SJCRH30 (cell line): ENCODE measurements around the gene TCF7. TPM values are rescaled to one million over a fixed set of nuclear protein-coding genes. Genes with fewer than 3 reads are reported as not detected.
"Not testable (repeated sequence)": the region's sequence is repeated elsewhere in the genome, so short reads cannot be mapped to it uniquely, and the experiment has no call there.

Experiments used
- DNase-seq, 2 experiments: peaks; one replicate each; pipeline ENCODE4 v3.0.0-alpha.2; 2015 to 2020
- H3K27ac ChIP-seq: fragments of 250-450 bp; sonication (Bioruptor Pico); 2 replicates; pipeline ENCODE4 v1.5.1; 2020; ENCODE audit warnings: mild to moderate bottlenecking, moderate library complexity
- H3K27me3 ChIP-seq: fragments of 250-450 bp; sonication (Bioruptor Pico); 2 replicates; pipeline ENCODE4 v1.5.1; 2020; ENCODE audit warnings: mild to moderate bottlenecking, moderate library complexity
- H3K36me3 ChIP-seq: fragments of 250-450 bp; sonication (Bioruptor Pico); 2 replicates; pipeline ENCODE4 v1.5.1; 2020; ENCODE audit warnings: mild to moderate bottlenecking, moderate library complexity
- H3K4me1 ChIP-seq: fragments of 250-450 bp; sonication (Bioruptor Pico); 2 replicates; pipeline ENCODE4 v1.5.1; 2020; ENCODE audit warnings: mild to moderate bottlenecking, moderate library complexity
- H3K4me3 ChIP-seq: fragments of 250-450 bp; sonication (Bioruptor Pico); 2 replicates; pipeline ENCODE4 v1.5.1; 2020; ENCODE audit warnings: mild to moderate bottlenecking, moderate library complexity
- H3K9me3 ChIP-seq: fragments of 250-450 bp; sonication (Bioruptor Pico); replicated peaks from 2 replicates; pipeline ENCODE4 v1.5.1; 2020; ENCODE audit warnings: mild to moderate bottlenecking, moderate library complexity
- total RNA-seq: library from RNA; depleted of rRNA; stranded (reverse); fragments of >200 nt; shearing (Covaris generic); gene quantifications from 2 replicates; pipeline ENCODE4 v1.2.3, GENCODE V29; 2014

Gene TCF7
- total RNA-seq, 1 experiment from 2014 or later = 2.4 TPM

GRCh38 chr5:134146651-134147518, 32.4 kb downstream of the TCF7 start:
- Histone ChIP-seq H3K27ac (no peak overlapping the region), H3K4me1 (no peaks in the 10 kb centered on the region), H3K36me3 (peaks cover 57% of the 10 kb centered on the region), H3K9me3 (no peaks in the 10 kb centered on the region), H3K27me3 (0 out of 2 replicates have a peak, but pooled peaks cover 3% of the 10 kb centered on the region), H3K4me3 (no peak overlapping the region)
- no peak for DNase-seq

- Histone ChIP-seq H3K4me3 (no peak overlapping the region), H3K4me1 (no peaks in the 10 kb centered on the region), H3K36me3 (peaks cover 68% of the 10 kb centered on the region), H3K27me3 (0 out of 2 replicates have a peak, but pooled peaks cover 3% of the 10 kb centered on the region), H3K9me3 (no peaks in the 10 kb centered on the region), H3K27ac (no peak overlapping the region)
- no peak for DNase-seq
Measured at GRCh38 chr5:134148316-134148715, 33.8 kb downstream of the TCF7 start.

GRCh38 chr5:134148986-134149539, 34.6 kb downstream of the TCF7 start:
- no peaks in the 10 kb centered on the region for H3K9me3 ChIP-seq
- no peak for DNase-seq
- H3K4me3 ChIP-seq = no peak overlapping the region
- H3K27me3 ChIP-seq = 0 out of 2 replicates have a peak, but pooled peaks cover 3% of the 10 kb centered on the region
- peaks cover 75% of the 10 kb centered on the region for H3K36me3 ChIP-seq
- H3K4me1 ChIP-seq = no peaks in the 10 kb centered on the region
- H3K27ac ChIP-seq = no peak overlapping the region

GRCh38 chr5:134149571-134150303, 35.3 kb downstream of the TCF7 start:
- Histone ChIP-seq H3K36me3 (peaks cover 77% of the 10 kb centered on the region), H3K9me3 (no peaks in the 10 kb centered on the region), H3K27me3 (0 out of 2 replicates have a peak, but pooled peaks cover 3% of the 10 kb centered on the region), H3K27ac (no peak overlapping the region), H3K4me1 (no peaks in the 10 kb centered on the region), H3K4me3 (no peak overlapping the region)
- no peak for DNase-seq

- DNase-seq = no peak
Measured at GRCh38 chr5:134151723-134152122, 37.2 kb downstream of the TCF7 start.

GRCh38 chr5:134152173-134152832, 37.8 kb downstream of the TCF7 start:
- H3K4me3 ChIP-seq = not testable (repeated sequence)

More at GRCh38 chr5:134151723-134152122, 37.2 kb downstream of the TCF7 start:
- peaks cover 77% of the 10 kb centered on the region for H3K36me3 ChIP-seq
- H3K27me3 ChIP-seq = 0 out of 2 replicates have a peak, but pooled peaks cover 3% of the 10 kb centered on the region
- no peak overlapping the region for H3K27ac ChIP-seq
- no peak overlapping the region for H3K4me3 ChIP-seq
- no peaks in the 10 kb centered on the region for H3K9me3 ChIP-seq
- H3K4me1 ChIP-seq = no peaks in the 10 kb centered on the region

GRCh38 chr5:134153241-134153640, 38.8 kb downstream of the TCF7 start:
- H3K36me3 ChIP-seq = peaks cover 76% of the 10 kb centered on the region
- DNase-seq = no peak

More at GRCh38 chr5:134152173-134152832, 37.8 kb downstream of the TCF7 start:
- DNase-seq, H3K4me1 ChIP-seq, H3K27ac ChIP-seq, H3K9me3 ChIP-seq, H3K27me3 ChIP-seq: not testable (repeated sequence)
- H3K36me3 ChIP-seq = peaks cover 74% of the 10 kb centered on the region

GRCh38 chr5:134153657-134154056, 39.2 kb downstream of the TCF7 start:
- no peak for DNase-seq
- H3K36me3 ChIP-seq = peaks cover 78% of the 10 kb centered on the region
- no peaks in the 10 kb centered on the region for H3K4me1 ChIP-seq
- no peak overlapping the region for H3K27ac ChIP-seq
- no peaks in the 10 kb centered on the region for H3K27me3 ChIP-seq
- H3K9me3 ChIP-seq = no peaks in the 10 kb centered on the region
- no peak overlapping the region for H3K4me3 ChIP-seq

More at GRCh38 chr5:134153241-134153640, 38.8 kb downstream of the TCF7 start:
- Histone ChIP-seq H3K4me3 (no peak overlapping the region), H3K4me1 (no peaks in the 10 kb centered on the region), H3K27me3 (0 out of 2 replicates have a peak, but pooled peaks cover 2% of the 10 kb centered on the region), H3K27ac (no peak overlapping the region), H3K9me3 (no peaks in the 10 kb centered on the region)

GRCh38 chr5:134161513-134162395, 47.3 kb downstream of the TCF7 start:
- DNase-seq = no peak
- Histone ChIP-seq H3K4me1 (no peaks in the 10 kb centered on the region), H3K9me3 (peaks cover 5% of the 10 kb centered on the region; the same call in 1 of the 2 replicates), H3K4me3 (no peak overlapping the region), H3K27ac (no peak overlapping the region), H3K36me3 (peaks cover 83% of the 10 kb centered on the region), H3K27me3 (no peaks in the 10 kb centered on the region)

GRCh38 chr5:134162592-134162991, 48.1 kb downstream of the TCF7 start:
- Histone ChIP-seq H3K27me3 (no peaks in the 10 kb centered on the region), H3K4me3 (no peak overlapping the region), H3K36me3 (peaks cover 85% of the 10 kb centered on the region)

GRCh38 chr5:134171972-134172371, 57.5 kb downstream of the TCF7 start:
- H3K27me3 ChIP-seq = no peaks in the 10 kb centered on the region

More at GRCh38 chr5:134162592-134162991, 48.1 kb downstream of the TCF7 start:
- Histone ChIP-seq H3K4me1 (no peaks in the 10 kb centered on the region), H3K9me3 (peaks cover 5% of the 10 kb centered on the region; the same call in 1 of the 2 replicates), H3K27ac (no peak overlapping the region)
- no peak for DNase-seq

GRCh38 chr5:134174841-134175839, 60.7 kb downstream of the TCF7 start:
- Histone ChIP-seq H3K27me3 (no peaks in the 10 kb centered on the region), H3K9me3 (no peaks in the 10 kb centered on the region), H3K36me3 (peaks cover 37% of the 10 kb centered on the region), H3K4me1 (peaks cover 10% of the 10 kb centered on the region; the same call in 1 of the 2 replicates), H3K27ac (peak overlapping the region; percentile 99), H3K4me3 (peak overlapping the region; percentile 99)
- peak; percentile 23 to 68 for DNase-seq

More at GRCh38 chr5:134171972-134172371, 57.5 kb downstream of the TCF7 start:
- Histone ChIP-seq H3K27ac (no peak overlapping the region), H3K9me3 (no peaks in the 10 kb centered on the region), H3K4me1 (peaks cover 10% of the 10 kb centered on the region; the same call in 1 of the 2 replicates), H3K36me3 (peaks cover 64% of the 10 kb centered on the region), H3K4me3 (no peak overlapping the region)
- no peak for DNase-seq
